Osteoblast (primary cell): ENCODE data around the gene GUCA2A. TPM values are rescaled to one million over a fixed set of nuclear protein-coding genes. Genes with fewer than 3 reads are reported as not detected.

Source experiments
- DNase-seq: peaks from one replicate; pipeline ENCODE4 v3.0.0; 2011; ENCODE audit warnings: low spot score, mixed read lengths; ENCODE audit not compliant: insufficient read length; ENCODE audit errors: missing footprints
- H2AFZ ChIP-seq: 2 replicates; pipeline ENCODE4 v1.6.0; 2011; ENCODE audit warnings: mild to moderate bottlenecking, low read length
- H3K27ac ChIP-seq: 2 replicates; pipeline ENCODE4 v1.5.1; 2011; ENCODE audit warnings: mild to moderate bottlenecking, low read depth, low read length, moderate library complexity
- H3K27me3 ChIP-seq: 2 replicates; pipeline ENCODE4 v1.6.0; 2012; ENCODE audit warnings: mild to moderate bottlenecking, control low read depth, inconsistent platforms, low read length, moderate library complexity; ENCODE audit not compliant: insufficient read depth
- H3K36me3 ChIP-seq: 2 replicates; pipeline ENCODE4 v1.5.1; 2011; ENCODE audit warnings: mild to moderate bottlenecking, low read length, control low read depth, moderate library complexity; ENCODE audit not compliant: insufficient read depth
- H3K4me1 ChIP-seq: 2 replicates; pipeline ENCODE4 v1.5.1; 2011; ENCODE audit warnings: mild to moderate bottlenecking, low read length, control low read depth, moderate library complexity; ENCODE audit not compliant: insufficient read depth
- H3K4me2 ChIP-seq: 2 replicates; pipeline ENCODE4 v1.6.0; 2011; ENCODE audit warnings: mild to moderate bottlenecking, low read length; ENCODE audit not compliant: insufficient read depth
- H3K4me3 ChIP-seq: fragments of 200-600 bp; sonication (generic); 3 replicates; pipeline ENCODE4 v1.5.1; 2012; ENCODE audit warnings: mild to moderate bottlenecking, low read length, inconsistent platforms; ENCODE audit not compliant: insufficient read depth
- H3K79me2 ChIP-seq: 2 replicates; pipeline ENCODE4 v1.6.0; 2012; ENCODE audit warnings: mild to moderate bottlenecking, low read length, control low read depth, inconsistent platforms; ENCODE audit not compliant: insufficient read depth
- H3K9me3 ChIP-seq: 2 replicates; pipeline ENCODE4 v1.5.1; 2011; ENCODE audit warnings: low read depth, low read length, control low read depth
- H4K20me1 ChIP-seq: 2 replicates; pipeline ENCODE4 v1.6.0; 2012; ENCODE audit warnings: mild to moderate bottlenecking, low read length, control low read depth; ENCODE audit not compliant: insufficient read depth
- CTCF ChIP-seq: IDR thresholded peaks from 2 replicates; pipeline ENCODE4 v1.5.1; 2011; ENCODE audit warnings: mild to moderate bottlenecking, low read depth, low read length, moderate library complexity; ENCODE audit errors: extremely low read depth
- total RNA-seq: library from RNA; depleted of rRNA; stranded (reverse); fragments of >200 nt; gene quantifications from 2 replicates; pipeline ENCODE4 v1.2.3, GENCODE V29; 2012

The GUCA2A gene
- total RNA-seq, 1 donor, result not detected

GRCh38 chr1:42143896-42144710, 20.4 kb downstream of the GUCA2A start:
- H4K20me1 ChIP-seq, result no peaks in the 10 kb centered on the region
- H3K9me3 ChIP-seq, result no peaks in the 10 kb centered on the region
- peaks cover 46% of the 10 kb centered on the region for H3K27me3 ChIP-seq
- H3K79me2 ChIP-seq, result no peaks in the 10 kb centered on the region
- H3K4me1 ChIP-seq, result no peaks in the 10 kb centered on the region
- peak; percentile 39 for DNase-seq
- no peak for TF ChIP-seq CTCF
- no peak overlapping the region for H3K4me3 ChIP-seq
- no peak overlapping the region for H2AFZ ChIP-seq
- H3K36me3 ChIP-seq, result no peaks in the 10 kb centered on the region
- H3K27ac ChIP-seq, result no peak overlapping the region
- H3K4me2 ChIP-seq, result no peak overlapping the region

GRCh38 chr1:42142894-42143675, 21.5 kb downstream of the GUCA2A start:
- Histone ChIP-seq H3K9me3 (no peaks in the 10 kb centered on the region), H3K4me2 (no peak overlapping the region), H3K27me3 (peaks cover 46% of the 10 kb centered on the region), H3K79me2 (no peaks in the 10 kb centered on the region), H3K4me1 (no peaks in the 10 kb centered on the region), H3K27ac (no peak overlapping the region), H3K4me3 (no peak overlapping the region), H4K20me1 (no peaks in the 10 kb centered on the region), H3K36me3 (no peaks in the 10 kb centered on the region), H2AFZ (no peak overlapping the region)
- DNase-seq, result peak; percentile 17
- TF ChIP-seq CTCF, result no peak

GRCh38 chr1:42141978-42142377, 22.6 kb downstream of the GUCA2A start:
- H3K36me3 ChIP-seq, result no peaks in the 10 kb centered on the region
- H2AFZ ChIP-seq, result no peak overlapping the region
- H3K27me3 ChIP-seq, result peaks cover 39% of the 10 kb centered on the region
- H3K79me2 ChIP-seq, result no peaks in the 10 kb centered on the region
- no peaks in the 10 kb centered on the region for H3K4me1 ChIP-seq
- no peak overlapping the region for H3K4me2 ChIP-seq
- no peaks in the 10 kb centered on the region for H4K20me1 ChIP-seq
- peak; percentile 27 for DNase-seq
- no peak overlapping the region for H3K27ac ChIP-seq
- H3K9me3 ChIP-seq, result no peaks in the 10 kb centered on the region
- H3K4me3 ChIP-seq, result no peak overlapping the region
- TF ChIP-seq CTCF, result no peak

- Histone ChIP-seq H2AFZ (no peak overlapping the region), H3K4me2 (no peak overlapping the region), H3K79me2 (no peaks in the 10 kb centered on the region), H3K9me3 (no peaks in the 10 kb centered on the region), H3K27me3 (peaks cover 25% of the 10 kb centered on the region), H3K27ac (no peak overlapping the region), H3K36me3 (no peaks in the 10 kb centered on the region), H3K4me3 (no peak overlapping the region), H3K4me1 (no peaks in the 10 kb centered on the region), H4K20me1 (no peaks in the 10 kb centered on the region)
- TF ChIP-seq CTCF, result no peak
- no peak for DNase-seq
Observed at GRCh38 chr1:42140191-42140590, 24.4 kb downstream of the GUCA2A start.
